Prostate gland (tissue), 2 donors: ENCODE measurements around the gene ZC3H15.

Source experiments
- CTCF ChIP-seq, 4 experiments: fragments of 200-600 bp in 2 of 4; fragments of 450-650 bp in 2 of 4; sonication (generic) in 2 of 4; IDR thresholded peaks; 1 replicate in 3 of 4; 2 replicates in 1 of 4; pipeline ENCODE4 v1.5.1; 2016 to 2019; ENCODE audit warnings: antibody characterized with exemption in 4 of 4, mild to moderate bottlenecking in 2 of 4, moderate library complexity in 2 of 4
- POLR2A ChIP-seq: fragments of 450-650 bp; IDR thresholded peaks from one replicate; pipeline ENCODE4 v1.6.1; 2016; ENCODE audit warnings: antibody characterized with exemption, mild to moderate bottlenecking
- POLR2AphosphoS5 ChIP-seq: sonication (generic); formaldehyde crosslinking; IDR thresholded peaks from one replicate; pipeline ENCODE4 v1.6.1; 2017; ENCODE audit warnings: antibody characterized with exemption

- TF ChIP-seq CTCF (IDR thresholded peaks at IDR 0.05) (no peak), POLR2AphosphoS5 (no peak), POLR2A (no peak)
Observed at GRCh38 chr2:186440506-186440905, 45.6 kb upstream of the ZC3H15 start.
